Stomach (tissue), 4 donors: ENCODE data around the gene B4GALNT4.
"Not testable (repeated sequence)": the region's sequence is repeated elsewhere in the genome, so short reads cannot be mapped to it uniquely, and the experiment has no call there.

Experiments
- CTCF ChIP-seq, 7 experiments: fragments of 450-650 bp in 4 of 7; fragments of 200-600 bp in 3 of 7; sonication (generic) in 3 of 7; IDR thresholded peaks; one replicate each; pipeline ENCODE4 v1.5.1; 2016 to 2019; ENCODE audit warnings: antibody characterized with exemption in 7 of 7, control low read depth in 2 of 7, mild to moderate bottlenecking in 1 of 7
- POLR2A ChIP-seq, 4 donors: fragments of 450-650 bp; IDR thresholded peaks; one replicate each; pipeline ENCODE4 v1.6.1; 2016; ENCODE audit warnings: antibody characterized with exemption in 4 of 4, control low read depth in 2 of 4, mild to moderate bottlenecking in 1 of 4, moderate library complexity in 1 of 4
- POLR2AphosphoS5 ChIP-seq, 3 donors: sonication (generic); formaldehyde crosslinking; IDR thresholded peaks; one replicate each; pipeline ENCODE4 v1.6.1; 2016; ENCODE audit warnings: antibody characterized with exemption in 3 of 3

DNA sequence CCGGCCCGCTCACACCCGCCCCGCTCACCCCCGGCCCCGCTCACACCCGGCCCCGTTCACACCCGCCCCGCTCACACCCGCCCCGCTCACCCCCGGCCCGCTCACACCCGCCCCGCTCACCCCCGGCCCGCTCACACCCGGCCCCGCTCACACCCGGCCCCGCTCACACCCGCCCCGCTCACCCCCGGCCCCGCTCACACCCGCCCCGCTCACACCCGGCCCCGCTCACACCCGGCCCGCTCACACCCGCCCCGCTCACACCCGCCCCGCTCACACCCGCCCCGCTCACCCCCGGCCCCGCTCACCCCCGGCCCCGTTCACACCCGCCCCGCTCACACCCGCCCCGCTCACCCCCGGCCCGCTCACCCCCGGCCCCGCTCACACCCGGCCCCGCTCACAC, 31.9 kb downstream of the B4GALNT4 start:
- not testable (repeated sequence) for TF ChIP-seq POLR2A, POLR2AphosphoS5, CTCF (IDR thresholded peaks at IDR 0.05)
